ENCODE data around the gene BCL3. TPM values are rescaled to one million over a fixed set of nuclear protein-coding genes. Genes with fewer than 3 reads are reported as not detected.

Gene BCL3

DNA sequence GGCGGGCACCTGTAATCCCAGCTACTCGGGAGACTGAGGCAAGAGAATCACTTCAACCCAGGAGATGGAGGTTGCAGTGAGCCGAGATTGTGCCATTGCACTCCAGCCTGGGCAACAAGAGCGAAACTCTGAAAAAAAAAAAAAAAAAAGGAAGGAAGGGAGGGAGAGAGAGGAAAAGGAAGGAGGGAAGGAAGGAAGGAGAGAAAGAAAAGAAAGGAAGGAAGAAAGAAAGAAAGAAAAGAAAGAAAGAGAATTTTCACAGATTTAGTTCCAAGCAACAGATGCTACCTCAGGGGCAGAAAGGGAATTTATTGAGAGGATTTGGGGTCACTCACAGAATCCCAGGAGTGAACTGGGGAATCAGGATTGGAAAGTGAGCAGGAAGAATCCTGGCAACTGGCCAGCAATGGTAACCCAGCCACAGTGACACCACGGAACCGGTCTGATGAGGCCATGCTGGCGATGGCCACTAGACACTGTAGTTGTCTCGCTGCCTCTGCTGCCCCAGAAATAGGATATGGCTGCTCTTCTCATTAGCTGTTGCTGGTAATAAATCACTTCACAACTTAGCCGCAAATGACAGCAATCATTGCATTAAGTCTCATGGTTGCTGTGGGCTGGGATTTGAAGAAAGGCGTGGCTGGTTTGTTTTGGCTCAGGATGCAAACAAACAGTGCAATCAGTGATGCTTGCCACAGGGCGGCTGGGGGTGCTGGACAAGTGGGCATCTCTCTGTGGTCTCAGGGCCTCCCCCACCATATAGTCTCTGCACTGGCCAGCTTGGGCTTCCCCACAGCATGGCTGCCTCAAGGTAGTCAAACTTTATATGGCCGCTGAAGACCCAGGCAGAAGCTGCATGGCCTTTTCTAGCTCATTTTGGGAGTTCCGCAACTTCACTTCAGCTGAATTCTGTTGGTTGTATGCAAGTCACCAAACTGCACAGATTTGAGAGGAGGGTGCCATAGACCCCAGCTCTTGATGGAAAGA is 55.2 kb downstream of the BCL3 start:
- Histone ChIP-seq H3K36me3 (ENCODE audit: insufficient read depth, low read length) (no peaks in the 10 kb centered on the region), H3K27me3 (ENCODE audit: control insufficient read depth, insufficient read depth, low read length) (no peaks in the 10 kb centered on the region), H3K9ac (ENCODE audit: low read depth, low read length) (no peak overlapping the region), H3K4me2 (ENCODE audit: low read length) (no peak overlapping the region), H3K9me3 (replicated peaks; ENCODE audit: low read length) (no peaks in the 10 kb centered on the region), H3K4me3 (ENCODE audit: low read length) (no peak overlapping the region), H3K4me1 (ENCODE audit: control insufficient read depth, insufficient read depth, low read length) (peaks cover 11% of the 10 kb centered on the region)

DNA sequence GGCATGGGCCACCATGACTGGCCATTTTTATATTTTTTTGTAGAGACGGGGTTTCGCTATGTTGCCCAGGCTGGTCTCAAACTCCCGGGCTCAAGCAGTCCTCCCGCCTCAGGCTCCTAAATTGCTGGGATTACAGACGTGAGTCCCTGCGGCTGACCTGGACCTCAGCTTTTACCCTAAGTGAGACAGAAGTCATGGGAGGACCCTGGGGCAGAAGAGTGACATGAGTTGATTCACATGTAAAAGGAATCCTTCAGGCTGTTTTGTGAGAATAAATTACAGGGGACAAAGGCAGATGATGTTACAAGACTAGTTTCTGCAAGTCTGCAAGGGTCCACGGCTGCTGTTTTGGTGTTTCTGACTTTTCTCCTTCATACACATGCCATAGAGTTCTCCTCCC is 57.8 kb downstream of the BCL3 start:
- H3K36me3 ChIP-seq (ENCODE audit: insufficient read depth, low read length), result no peaks in the 10 kb centered on the region
- H3K9ac ChIP-seq (ENCODE audit: low read depth, low read length), result no peak overlapping the region

DNA sequence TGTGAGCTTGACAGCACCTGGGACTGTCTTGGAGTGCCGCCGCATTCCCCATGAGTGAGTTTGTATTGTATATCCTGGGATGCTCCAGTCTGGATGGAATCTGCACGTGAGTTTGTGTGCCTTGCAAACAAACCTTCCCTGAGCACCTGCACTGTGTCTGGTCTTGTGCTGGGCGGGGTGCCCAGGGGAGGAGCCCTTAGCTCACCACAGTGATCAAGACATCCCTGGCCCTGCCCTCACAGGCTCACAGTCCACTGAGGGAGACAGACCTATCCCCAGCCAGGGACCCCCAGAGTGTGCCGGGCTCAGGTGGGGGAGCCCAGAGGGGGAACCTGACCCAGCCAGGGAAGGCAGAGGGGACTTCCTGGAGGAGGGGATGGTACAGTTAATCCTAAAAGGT is 58.7 kb downstream of the BCL3 start:
- Histone ChIP-seq H3K27me3 (ENCODE audit: control insufficient read depth, insufficient read depth, low read length) (no peaks in the 10 kb centered on the region), H3K9me3 (replicated peaks; ENCODE audit: low read length) (no peaks in the 10 kb centered on the region), H3K4me2 (ENCODE audit: low read length) (no peak overlapping the region), H3K36me3 (ENCODE audit: insufficient read depth, low read length) (no peaks in the 10 kb centered on the region), H3K9ac (ENCODE audit: low read depth, low read length) (no peak overlapping the region), H3K4me3 (ENCODE audit: low read length) (no peak overlapping the region), H3K4me1 (ENCODE audit: control insufficient read depth, insufficient read depth, low read length) (peaks cover 18% of the 10 kb centered on the region)

More for the DNA sequence above, 57.8 kb downstream of the BCL3 start:
- Histone ChIP-seq H3K4me1 (ENCODE audit: control insufficient read depth, insufficient read depth, low read length) (peaks cover 18% of the 10 kb centered on the region), H3K4me3 (ENCODE audit: low read length) (no peak overlapping the region), H3K27me3 (ENCODE audit: control insufficient read depth, insufficient read depth, low read length) (no peaks in the 10 kb centered on the region), H3K9me3 (replicated peaks; ENCODE audit: low read length) (no peaks in the 10 kb centered on the region), H3K4me2 (ENCODE audit: low read length) (no peak overlapping the region)

DNA sequence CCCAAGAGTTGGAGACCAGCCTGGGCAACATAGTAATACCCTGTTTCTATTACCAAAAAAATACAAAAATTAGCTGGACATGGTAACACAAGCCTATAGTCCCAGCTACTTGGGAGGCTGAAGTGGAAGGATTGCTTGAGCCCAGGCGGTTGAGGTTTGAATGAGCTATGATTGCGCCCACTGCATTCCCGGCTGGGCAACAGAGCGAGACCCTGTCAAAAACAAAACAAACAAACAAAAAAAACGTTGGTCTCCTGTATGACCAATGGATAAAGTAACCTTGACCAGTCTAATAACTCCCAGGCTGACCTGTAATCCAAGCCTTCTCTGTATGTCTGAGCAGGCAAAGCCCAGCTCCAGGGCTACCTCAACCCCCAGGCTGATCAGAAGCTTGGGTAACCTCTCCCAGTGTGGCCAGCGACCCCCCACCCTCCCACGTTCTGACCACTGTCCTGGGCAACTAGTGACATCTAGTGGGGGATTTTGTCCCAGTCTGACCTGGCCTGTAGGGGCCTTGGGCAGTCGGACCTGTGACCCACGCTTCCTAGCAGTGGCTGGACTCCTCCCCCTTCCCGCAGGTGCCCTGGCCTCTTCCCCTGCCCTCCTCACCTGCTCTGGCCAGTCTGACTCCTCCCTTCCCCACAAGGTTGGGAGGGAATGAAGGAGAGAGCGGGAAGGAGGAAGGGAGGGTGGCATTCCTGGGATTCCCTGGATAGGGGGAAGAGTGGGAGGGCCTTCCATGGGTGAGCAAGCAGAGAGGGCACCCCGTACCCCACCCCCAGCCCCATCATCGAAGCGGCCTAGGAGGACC is 59.3 kb downstream of the BCL3 start:
- peaks cover 18% of the 10 kb centered on the region for H3K4me1 ChIP-seq (ENCODE audit: control insufficient read depth, insufficient read depth, low read length)
- H3K9ac ChIP-seq (ENCODE audit: low read depth, low read length), result no peak overlapping the region
- H3K4me2 ChIP-seq (ENCODE audit: low read length), result peak overlapping the region; percentile 98
- no peak overlapping the region for H3K4me3 ChIP-seq (ENCODE audit: low read length)
- H3K36me3 ChIP-seq (ENCODE audit: insufficient read depth, low read length), result no peaks in the 10 kb centered on the region
- no peaks in the 10 kb centered on the region for H3K27me3 ChIP-seq (ENCODE audit: control insufficient read depth, insufficient read depth, low read length)
- no peaks in the 10 kb centered on the region for H3K9me3 ChIP-seq (replicated peaks; ENCODE audit: low read length)

DNA sequence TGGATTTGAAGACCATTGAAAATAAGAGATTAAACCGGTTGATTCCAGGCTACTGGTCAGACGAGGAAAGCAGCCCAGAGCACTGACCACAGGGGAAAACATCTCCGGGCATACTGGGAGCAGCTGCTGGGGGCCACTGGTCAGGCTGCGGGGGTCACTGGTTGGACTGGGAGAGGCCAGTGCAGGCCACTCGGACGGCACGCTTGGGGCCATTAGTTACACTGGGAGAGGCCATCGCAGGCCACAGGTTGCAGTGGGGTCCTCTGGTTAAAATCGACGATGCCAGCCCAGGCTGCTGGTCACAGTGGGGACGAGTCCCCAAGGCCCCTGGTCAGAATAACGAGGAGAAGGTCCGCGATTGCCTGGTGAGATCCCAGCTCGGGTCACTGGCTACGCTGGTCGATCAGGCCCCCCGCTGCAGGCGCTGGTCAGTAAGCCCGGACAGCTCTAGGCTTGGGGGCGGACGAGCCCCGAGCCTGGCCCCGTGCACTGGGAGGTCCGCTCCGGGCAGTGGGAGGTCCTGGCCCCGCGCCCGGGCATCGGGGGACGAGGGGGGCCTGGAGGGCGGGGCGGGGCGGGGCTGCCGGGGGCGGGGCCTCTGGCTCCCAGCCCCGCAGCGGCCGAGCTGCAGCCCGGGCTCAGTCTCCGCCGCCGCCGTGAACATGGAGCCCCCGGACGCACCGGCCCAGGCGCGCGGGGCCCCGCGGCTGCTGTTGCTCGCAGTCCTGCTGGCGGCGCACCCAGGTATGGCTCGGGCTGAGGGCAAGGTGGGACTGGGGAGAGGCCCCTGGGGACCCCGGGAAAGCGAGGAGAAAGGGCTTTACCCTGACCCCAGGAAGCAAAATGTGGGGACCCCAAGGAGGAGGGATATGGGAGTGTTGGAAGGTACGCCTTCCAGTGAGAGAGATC is 60.2 kb downstream of the BCL3 start, which contains the start of gene BCAM:
Gene BCAM (plus strand): TSS at position 641 of the 909 bp plus-strand sequence. CDS start 22 bp downstream, at position 663.
- H3K4me3 ChIP-seq (ENCODE audit: low read length), result peak within 1 kb of the TSS; percentile 77
- H3K4me2 ChIP-seq (ENCODE audit: low read length), result peak within 1 kb of the TSS; percentile 98
- H3K4me1 ChIP-seq (ENCODE audit: control insufficient read depth, insufficient read depth, low read length), result peaks cover 18% of the 10 kb centered on the region
- H3K9ac ChIP-seq (ENCODE audit: low read depth, low read length), result peak within 1 kb of the TSS; percentile 80
- H3K27me3 ChIP-seq (ENCODE audit: control insufficient read depth, insufficient read depth, low read length), result no peaks in the 10 kb centered on the region
- H3K9me3 ChIP-seq (replicated peaks; ENCODE audit: low read length), result no peaks in the 10 kb centered on the region
- H3K36me3 ChIP-seq (ENCODE audit: insufficient read depth, low read length), result no peaks in the 10 kb centered on the region

Small RNA genes within 50 kb of the gene (small RNA-seq; reads per million reads assigned to genes)
- not detected for gene RF00156
- not detected for gene RF00285
